ENCODE measurements around the gene TFAP2E. TPM values are rescaled to one million over a fixed set of nuclear protein-coding genes. Genes with fewer than 3 reads are reported as not detected.

Gene TFAP2E
- total and polyA plus RNA-seq, 2 donors, result 0.52 to 4.7 TPM

DNA sequence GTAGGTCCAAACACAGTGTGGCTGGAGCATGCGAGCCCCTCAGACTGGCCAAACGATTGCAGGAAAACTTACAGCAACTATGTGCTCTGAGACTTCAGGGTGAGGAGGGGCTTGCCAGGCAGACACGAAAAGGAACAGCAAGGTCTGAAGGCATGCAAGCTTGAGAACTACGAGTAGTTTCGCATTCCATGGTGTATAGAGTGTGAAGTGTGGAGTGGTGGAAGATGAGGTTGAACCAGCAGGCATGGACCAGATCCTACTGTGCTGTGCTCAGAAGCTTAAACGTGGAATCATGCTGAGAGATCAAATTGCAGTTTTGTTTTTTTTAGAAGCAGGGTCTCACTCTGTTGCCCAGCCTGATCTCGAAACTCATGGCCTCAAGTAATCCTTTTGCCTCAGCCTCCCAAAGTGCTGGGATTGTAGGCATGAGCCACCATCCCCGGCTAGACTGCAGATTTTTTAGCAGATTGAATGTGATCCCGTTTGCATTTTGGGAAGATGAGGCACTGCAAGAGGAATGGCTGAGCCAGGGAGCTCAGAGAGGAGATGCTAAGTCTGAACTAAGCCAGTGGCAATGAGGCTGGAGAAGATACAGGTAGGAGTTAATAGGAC, 5.1 kb upstream of the TFAP2E start:
- peaks cover 6 to 13% of the 10 kb centered on the region in 2 donors for H3K36me3 ChIP-seq (ENCODE audit: control insufficient read depth in 2 of 2, insufficient read depth in 2 of 2, low read length in 1 of 2)
- no peak for DNase-seq (ENCODE audit: low read depth in 6 of 9, low spot score in 9 of 9)
- WGBS, result 93% methylated on average over 9 of the region's 9 CpGs
- no peak overlapping the region for H3K27ac ChIP-seq (ENCODE audit: low read depth in 1 of 2, low read length in 1 of 2)
- H3K4me1 ChIP-seq (ENCODE audit: control insufficient read depth in 2 of 2, insufficient read depth in 2 of 2, low read length in 2 of 2), result peaks cover 1 to 23% of the 10 kb centered on the region in 2 donors
- no peaks in the 10 kb centered on the region for H3K9me3 ChIP-seq (ENCODE audit: control insufficient read depth in 2 of 2, insufficient read depth in 1 of 2, low read length in 1 of 2)
- H3K27me3 ChIP-seq (ENCODE audit: control insufficient read depth in 2 of 2, insufficient read depth in 1 of 2, low read length in 1 of 2), result peaks cover 9 to 27% of the 10 kb centered on the region in 2 donors
- H3K4me3 ChIP-seq (ENCODE audit: low read length in 2 of 2), result no peak overlapping the region

DNA sequence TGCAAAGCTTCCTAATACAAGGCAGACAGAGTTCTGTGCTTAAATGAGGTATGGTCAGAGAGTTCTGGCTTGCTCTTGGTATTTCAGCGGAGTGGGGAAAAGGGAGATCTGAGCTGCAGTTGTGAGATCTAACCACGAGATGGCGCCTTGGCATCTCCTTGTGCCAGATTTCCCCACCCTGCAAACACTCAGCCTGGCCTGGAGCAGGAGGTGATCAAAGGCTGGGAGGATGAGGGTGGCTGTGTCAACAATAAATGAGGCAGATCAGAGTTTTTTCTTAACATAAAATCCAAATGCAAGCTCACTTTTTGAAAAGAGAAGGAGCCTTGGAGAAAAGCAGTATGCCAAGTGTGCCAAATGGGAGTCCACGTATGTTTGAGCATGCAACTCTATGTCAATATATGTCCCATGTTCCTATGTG, 4.1 kb upstream of the TFAP2E start:
- peaks cover 6 to 9% of the 10 kb centered on the region in 2 donors for H3K36me3 ChIP-seq (ENCODE audit: control insufficient read depth in 2 of 2, insufficient read depth in 2 of 2, low read length in 1 of 2)
- H3K4me1 ChIP-seq (ENCODE audit: control insufficient read depth in 2 of 2, insufficient read depth in 2 of 2, low read length in 2 of 2), result peaks cover 3 to 20% of the 10 kb centered on the region in 2 donors
- H3K27ac ChIP-seq (ENCODE audit: low read depth in 1 of 2, low read length in 1 of 2), result no peak overlapping the region
- peak in 7 of 9 donors; percentile 55 to 84 (median 74) for DNase-seq (ENCODE audit: low read depth in 6 of 9, low spot score in 9 of 9)
- peaks cover 18 to 36% of the 10 kb centered on the region in 2 donors for H3K27me3 ChIP-seq (ENCODE audit: control insufficient read depth in 2 of 2, insufficient read depth in 1 of 2, low read length in 1 of 2)
- H3K9me3 ChIP-seq (ENCODE audit: control insufficient read depth in 2 of 2, insufficient read depth in 1 of 2, low read length in 1 of 2), result peaks cover 0 to 1% of the 10 kb centered on the region in 2 donors
- 29% methylated on average over 4 of the region's 4 CpGs for WGBS
- H3K4me3 ChIP-seq (ENCODE audit: low read length in 2 of 2), result no peak overlapping the region

DNA sequence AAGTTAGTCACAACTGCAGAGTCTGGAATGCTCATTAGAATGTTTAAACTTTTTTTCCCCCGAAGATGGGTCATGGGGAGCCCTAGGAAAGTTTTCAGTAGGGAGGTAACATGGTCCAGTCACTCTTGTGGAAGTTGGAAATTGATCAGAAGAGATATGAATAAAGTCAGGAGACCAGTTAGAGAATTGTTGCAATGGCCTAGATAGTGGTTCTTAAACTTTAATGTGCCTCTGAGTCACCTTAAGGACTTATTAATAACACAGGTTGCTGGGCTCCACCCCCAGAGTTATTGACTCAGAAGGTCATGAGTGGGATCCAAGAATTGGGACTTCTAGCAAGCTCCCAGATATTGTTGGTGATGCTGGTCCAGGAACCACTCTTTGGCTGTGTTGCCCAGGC, 3.2 kb upstream of the TFAP2E start:
- no peak for DNase-seq (ENCODE audit: low read depth in 6 of 9, low spot score in 9 of 9)
- H3K36me3 ChIP-seq (ENCODE audit: control insufficient read depth in 2 of 2, insufficient read depth in 2 of 2, low read length in 1 of 2), result peaks cover 2 to 8% of the 10 kb centered on the region in 2 donors
- no peak overlapping the region for H3K4me3 ChIP-seq (ENCODE audit: low read length in 2 of 2)
- H3K4me1 ChIP-seq (ENCODE audit: control insufficient read depth in 2 of 2, insufficient read depth in 2 of 2, low read length in 2 of 2), result peaks cover 3 to 13% of the 10 kb centered on the region in 2 donors
- H3K27me3 ChIP-seq (ENCODE audit: control insufficient read depth in 2 of 2, insufficient read depth in 1 of 2, low read length in 1 of 2), result peaks cover 23 to 44% of the 10 kb centered on the region in 2 donors
- 96% methylated on average over 1 of the region's 1 CpG for WGBS
- peaks cover 0 to 1% of the 10 kb centered on the region in 2 donors for H3K9me3 ChIP-seq (ENCODE audit: control insufficient read depth in 2 of 2, insufficient read depth in 1 of 2, low read length in 1 of 2)
- H3K27ac ChIP-seq (ENCODE audit: low read depth in 1 of 2, low read length in 1 of 2), result no peak overlapping the region

DNA sequence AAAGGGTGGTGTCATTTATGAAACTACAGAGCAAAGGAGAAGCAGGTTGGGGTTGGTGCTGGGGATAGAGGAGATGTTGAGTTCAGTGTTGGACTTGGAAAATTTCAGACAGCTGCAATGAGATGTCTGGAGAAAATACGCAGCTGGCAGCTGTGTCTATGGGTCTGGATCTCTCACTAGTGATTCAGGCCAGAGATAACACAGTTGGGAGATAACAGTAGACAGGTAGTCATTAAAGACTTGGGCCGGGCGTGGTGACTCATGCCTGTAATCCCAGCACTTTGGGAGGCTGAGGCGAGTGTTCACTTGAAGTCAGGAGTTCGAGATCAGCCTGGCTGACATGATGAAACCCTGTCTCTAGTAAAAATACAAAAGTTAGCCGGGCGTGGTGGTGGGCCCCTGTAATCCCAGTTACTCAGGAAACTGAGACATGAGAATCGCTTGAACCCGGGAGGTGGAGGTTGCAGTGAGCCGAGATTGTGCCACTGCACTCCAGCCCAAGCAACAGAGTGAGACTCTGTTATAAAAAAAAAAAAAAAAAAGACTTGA, 2.5 kb upstream of the TFAP2E start:
- Histone ChIP-seq H3K4me3 (ENCODE audit: low read length in 2 of 2) (no peak overlapping the region), H3K9me3 (ENCODE audit: control insufficient read depth in 2 of 2, insufficient read depth in 1 of 2, low read length in 1 of 2) (peaks cover 0 to 1% of the 10 kb centered on the region in 2 donors), H3K27ac (ENCODE audit: low read depth in 1 of 2, low read length in 1 of 2) (no peak overlapping the region), H3K36me3 (ENCODE audit: control insufficient read depth in 2 of 2, insufficient read depth in 2 of 2, low read length in 1 of 2) (peaks cover 0 to 6% of the 10 kb centered on the region in 2 donors), H3K4me1 (ENCODE audit: control insufficient read depth in 2 of 2, insufficient read depth in 2 of 2, low read length in 2 of 2) (peaks cover 3 to 14% of the 10 kb centered on the region in 2 donors), H3K27me3 (ENCODE audit: control insufficient read depth in 2 of 2, insufficient read depth in 1 of 2, low read length in 1 of 2) (peaks cover 23 to 52% of the 10 kb centered on the region in 2 donors)
- 96% methylated on average over 10 of the region's 10 CpGs for WGBS
- DNase-seq (ENCODE audit: low read depth in 6 of 9, low spot score in 9 of 9), result no peak

DNA sequence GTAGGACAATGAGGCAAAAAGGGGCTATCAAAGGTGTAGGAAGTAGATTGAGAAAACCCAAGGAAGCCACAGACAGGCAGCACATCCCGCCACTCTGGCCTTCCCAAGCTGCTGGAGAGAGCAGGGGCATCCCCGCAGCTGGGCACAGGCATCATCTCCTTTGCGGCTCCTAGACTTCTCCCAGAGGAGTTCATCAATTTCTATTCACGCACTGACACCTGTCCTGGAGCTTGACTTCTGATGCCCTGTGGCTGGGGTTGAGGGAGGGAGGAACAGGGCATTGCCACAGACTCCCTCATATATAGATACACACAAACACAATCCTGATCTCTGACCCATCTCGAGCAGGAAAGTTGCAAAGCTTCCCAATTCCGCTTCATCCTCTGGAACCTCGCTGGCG, 1.9 kb upstream of the TFAP2E start:
- 90% methylated on average over 8 of the region's 8 CpGs for WGBS
- H3K4me1 ChIP-seq (ENCODE audit: control insufficient read depth in 2 of 2, insufficient read depth in 2 of 2, low read length in 2 of 2), result peaks cover 3 to 15% of the 10 kb centered on the region in 2 donors
- DNase-seq (ENCODE audit: low read depth in 6 of 9, low spot score in 9 of 9), result no peak
- H3K9me3 ChIP-seq (ENCODE audit: control insufficient read depth in 2 of 2, insufficient read depth in 1 of 2, low read length in 1 of 2), result peaks cover 0 to 1% of the 10 kb centered on the region in 2 donors
- H3K36me3 ChIP-seq (ENCODE audit: control insufficient read depth in 2 of 2, insufficient read depth in 2 of 2, low read length in 1 of 2), result peaks cover 0 to 3% of the 10 kb centered on the region in 2 donors
- H3K27ac ChIP-seq (ENCODE audit: low read depth in 1 of 2, low read length in 1 of 2), result no peak overlapping the region
- peaks cover 23 to 58% of the 10 kb centered on the region in 2 donors for H3K27me3 ChIP-seq (ENCODE audit: control insufficient read depth in 2 of 2, insufficient read depth in 1 of 2, low read length in 1 of 2)
- H3K4me3 ChIP-seq (ENCODE audit: low read length in 2 of 2), result no peak overlapping the region

DNA sequence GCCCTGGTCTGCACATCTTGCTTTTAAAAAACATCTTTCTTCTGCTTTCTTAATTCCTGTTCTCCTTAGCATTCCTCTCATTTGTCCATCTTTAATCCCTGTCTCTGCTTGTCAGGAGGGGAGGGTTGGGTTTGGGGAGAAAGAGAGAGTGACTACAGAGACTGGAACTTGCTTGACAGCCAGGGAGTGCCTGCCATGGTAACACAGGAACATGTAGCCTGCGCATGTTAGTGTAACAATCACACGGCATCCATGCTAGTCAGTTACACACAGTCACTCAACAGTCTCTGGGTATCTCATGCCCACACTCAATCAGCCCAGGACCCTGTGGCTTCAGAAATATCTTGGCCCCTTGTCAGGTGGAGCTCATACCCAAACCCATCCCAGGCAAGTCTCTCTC, 818 bp upstream of the TFAP2E start:
- H3K27ac ChIP-seq (ENCODE audit: low read depth in 1 of 2, low read length in 1 of 2), result no peak overlapping the region
- 100% methylated on average over 2 of the region's 2 CpGs for WGBS
- H3K36me3 ChIP-seq (ENCODE audit: control insufficient read depth in 2 of 2, insufficient read depth in 2 of 2, low read length in 1 of 2), result no peaks in the 10 kb centered on the region
- peaks cover 0 to 1% of the 10 kb centered on the region in 2 donors for H3K9me3 ChIP-seq (ENCODE audit: control insufficient read depth in 2 of 2, insufficient read depth in 1 of 2, low read length in 1 of 2)
- H3K27me3 ChIP-seq (ENCODE audit: control insufficient read depth in 2 of 2, insufficient read depth in 1 of 2, low read length in 1 of 2), result peaks cover 23 to 68% of the 10 kb centered on the region in 2 donors
- H3K4me3 ChIP-seq (ENCODE audit: low read length in 2 of 2), result no peak overlapping the region
- DNase-seq (ENCODE audit: low read depth in 6 of 9, low spot score in 9 of 9), result no peak
- H3K4me1 ChIP-seq (ENCODE audit: control insufficient read depth in 2 of 2, insufficient read depth in 2 of 2, low read length in 2 of 2), result peaks cover 3 to 20% of the 10 kb centered on the region in 2 donors

DNA sequence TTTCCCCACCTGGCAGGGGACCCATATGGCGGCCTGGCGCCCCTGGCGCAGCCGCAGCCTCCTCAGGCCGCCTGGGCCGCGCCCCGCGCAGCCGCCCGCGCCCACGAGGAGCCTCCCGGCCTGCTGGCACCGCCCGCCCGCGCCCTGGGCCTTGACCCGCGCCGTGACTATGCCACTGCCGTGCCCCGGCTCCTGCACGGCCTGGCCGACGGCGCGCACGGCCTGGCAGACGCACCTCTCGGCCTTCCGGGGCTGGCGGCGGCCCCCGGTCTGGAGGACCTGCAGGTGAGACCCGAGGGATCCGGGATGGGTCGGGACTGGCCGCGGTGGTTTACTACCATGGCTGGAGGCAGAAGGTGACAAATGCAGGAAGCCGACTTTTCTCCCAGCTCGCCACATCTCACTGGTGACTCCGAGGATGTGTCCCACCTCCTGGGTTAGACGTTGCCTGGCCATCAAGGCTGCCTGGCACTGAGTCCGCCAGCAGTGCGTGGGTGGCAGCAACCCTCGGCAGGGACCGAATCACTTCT, 1.1 kb downstream of the TFAP2E start:
- 95% methylated on average over 48 of the region's 48 CpGs for WGBS
- H3K36me3 ChIP-seq (ENCODE audit: control insufficient read depth in 2 of 2, insufficient read depth in 2 of 2, low read length in 1 of 2), result no peaks in the 10 kb centered on the region
- H3K27ac ChIP-seq (ENCODE audit: low read depth in 1 of 2, low read length in 1 of 2), result no peak overlapping the region
- DNase-seq (ENCODE audit: low read depth in 6 of 9, low spot score in 9 of 9), result no peak
- no peak overlapping the region for H3K4me3 ChIP-seq (ENCODE audit: low read length in 2 of 2)
- H3K4me1 ChIP-seq (ENCODE audit: control insufficient read depth in 2 of 2, insufficient read depth in 2 of 2, low read length in 2 of 2), result peaks cover 8 to 33% of the 10 kb centered on the region in 2 donors
- peaks cover 23 to 78% of the 10 kb centered on the region in 2 donors for H3K27me3 ChIP-seq (ENCODE audit: control insufficient read depth in 2 of 2, insufficient read depth in 1 of 2, low read length in 1 of 2)
- peaks cover 0 to 1% of the 10 kb centered on the region in 2 donors for H3K9me3 ChIP-seq (ENCODE audit: control insufficient read depth in 2 of 2, insufficient read depth in 1 of 2, low read length in 1 of 2)

DNA sequence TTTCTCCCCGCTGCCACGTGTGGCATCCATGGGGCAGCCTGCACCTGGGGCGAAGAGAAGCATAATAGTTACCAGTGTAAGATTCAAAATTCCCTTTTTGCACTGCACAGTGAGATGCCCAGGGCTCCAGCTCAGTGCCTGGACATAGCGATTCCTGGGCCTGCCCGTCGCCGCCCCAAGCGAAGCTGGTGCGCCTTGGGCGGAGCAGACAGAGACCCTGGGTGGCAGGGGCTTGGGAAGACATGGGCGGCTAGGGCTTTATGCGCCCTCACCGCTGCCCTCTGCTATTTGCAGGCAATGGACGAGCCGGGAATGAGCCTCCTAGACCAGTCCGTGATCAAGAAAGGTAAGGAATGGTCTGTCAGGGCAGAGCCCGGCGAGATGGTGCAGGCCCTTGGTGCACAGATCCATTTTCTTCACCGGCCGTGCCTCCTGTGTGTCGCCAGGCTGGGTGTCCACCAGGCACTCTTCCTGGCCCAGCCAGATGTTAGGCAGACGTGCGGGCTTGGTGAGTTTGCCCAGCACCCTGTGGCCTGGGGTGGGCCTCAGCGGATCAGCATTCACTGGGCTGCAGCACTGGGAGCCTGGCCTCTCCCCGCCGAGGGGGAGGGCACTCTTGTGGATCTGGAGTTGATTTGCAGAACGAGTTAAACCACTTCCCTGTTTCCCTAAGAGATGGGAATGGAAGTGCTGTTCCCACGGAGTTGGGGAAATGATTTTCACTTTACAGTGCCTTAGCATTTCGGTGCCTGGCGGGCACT, 1.7 kb downstream of the TFAP2E start:
- H3K27ac ChIP-seq (ENCODE audit: low read depth in 1 of 2, low read length in 1 of 2), result no peak overlapping the region

More for the DNA sequence above, 1.7 kb downstream of the TFAP2E start:
- Histone ChIP-seq H3K27me3 (ENCODE audit: control insufficient read depth in 2 of 2, insufficient read depth in 1 of 2, low read length in 1 of 2) (peaks cover 23 to 78% of the 10 kb centered on the region in 2 donors), H3K4me3 (ENCODE audit: low read length in 2 of 2) (no peak overlapping the region), H3K9me3 (ENCODE audit: control insufficient read depth in 2 of 2, insufficient read depth in 1 of 2, low read length in 1 of 2) (peaks cover 0 to 1% of the 10 kb centered on the region in 2 donors), H3K4me1 (ENCODE audit: control insufficient read depth in 2 of 2, insufficient read depth in 2 of 2, low read length in 2 of 2) (peaks cover 8 to 33% of the 10 kb centered on the region in 2 donors), H3K36me3 (ENCODE audit: control insufficient read depth in 2 of 2, insufficient read depth in 2 of 2, low read length in 1 of 2) (no peaks in the 10 kb centered on the region)
- 94% methylated on average over 30 of the region's 30 CpGs for WGBS
- no peak for DNase-seq (ENCODE audit: low read depth in 6 of 9, low spot score in 9 of 9)
